ACC112 (cell line): Measurements from ENCODE around the gene BBX.
A peak's percentile ranks its signal among the peaks of the same experiment; 100 is the strongest.

Experiments
- H2AFZ ChIP-seq: fragments of 200-600 bp; sonication (generic); one replicate; pipeline ENCODE4 v1.6.0; 2017; ENCODE audit warnings: antibody characterized with exemption, low read length; ENCODE audit not compliant: unreplicated experiment
- H3K27ac ChIP-seq: fragments of 200-600 bp; sonication (generic); 2 replicates; pipeline ENCODE4 v1.5.1; 2014; ENCODE audit warnings: low read depth, mild to moderate bottlenecking, antibody characterized with exemption, low read length, moderate library complexity
- H3K27me3 ChIP-seq: fragments of 200-600 bp; sonication (generic); 2 replicates; pipeline ENCODE4 v1.6.1; 2014; ENCODE audit warnings: mild to moderate bottlenecking, antibody characterized with exemption, low read length, moderate library complexity, mixed read lengths; ENCODE audit not compliant: insufficient read depth
- H3K36me3 ChIP-seq: fragments of 200-600 bp; sonication (generic); 2 replicates; pipeline ENCODE4 v1.6.1; 2016; ENCODE audit warnings: mild to moderate bottlenecking, antibody characterized with exemption, low read length, moderate library complexity, mixed read lengths; ENCODE audit not compliant: insufficient read depth
- H3K4me1 ChIP-seq: fragments of 200-600 bp; sonication (generic); one replicate; pipeline ENCODE4 v1.6.1; 2016; ENCODE audit warnings: low read length, mixed read lengths; ENCODE audit not compliant: insufficient read depth, unreplicated experiment, control insufficient read depth
- H3K4me3 ChIP-seq: fragments of 200-600 bp; sonication (generic); 2 replicates; pipeline ENCODE4 v1.5.1; 2014; ENCODE audit warnings: mild to moderate bottlenecking, low read depth, low read length
- H3K79me2 ChIP-seq: fragments of 200-600 bp; sonication (generic); one replicate; pipeline ENCODE4 v1.6.0; 2016; ENCODE audit warnings: low read length; ENCODE audit not compliant: control insufficient read depth, unreplicated experiment, insufficient read depth

BBX gene

GRCh38 chr3:107761391-107761790, 238.6 kb downstream of the BBX start:
- H3K27ac ChIP-seq, result no peak overlapping the region
- H2AFZ ChIP-seq, result no peak overlapping the region
- no peaks in the 10 kb centered on the region for H3K27me3 ChIP-seq
- H3K79me2 ChIP-seq, result no peaks in the 10 kb centered on the region
- H3K4me3 ChIP-seq, result no peak overlapping the region
- no peaks in the 10 kb centered on the region for H3K4me1 ChIP-seq
- peaks cover 32% of the 10 kb centered on the region for H3K36me3 ChIP-seq

- H3K79me2 ChIP-seq, result no peaks in the 10 kb centered on the region
- no peaks in the 10 kb centered on the region for H3K4me1 ChIP-seq
- no peak overlapping the region for H3K4me3 ChIP-seq
- no peak overlapping the region for H2AFZ ChIP-seq
- peaks cover 17% of the 10 kb centered on the region for H3K36me3 ChIP-seq
- H3K27me3 ChIP-seq, result no peaks in the 10 kb centered on the region
- no peak overlapping the region for H3K27ac ChIP-seq
Observed at GRCh38 chr3:107765524-107765923, 242.8 kb downstream of the BBX start.

GRCh38 chr3:107767897-107768605, 245.3 kb downstream of the BBX start:
- H3K27ac ChIP-seq, result no peak overlapping the region
- H3K27me3 ChIP-seq, result no peaks in the 10 kb centered on the region
- peaks cover 17% of the 10 kb centered on the region for H3K36me3 ChIP-seq
- no peak overlapping the region for H2AFZ ChIP-seq
- no peak overlapping the region for H3K4me3 ChIP-seq
- H3K79me2 ChIP-seq, result no peaks in the 10 kb centered on the region
- no peaks in the 10 kb centered on the region for H3K4me1 ChIP-seq

GRCh38 chr3:107769882-107770281, 247.1 kb downstream of the BBX start:
- Histone ChIP-seq H2AFZ (no peak overlapping the region), H3K27ac (no peak overlapping the region), H3K4me3 (no peak overlapping the region), H3K4me1 (no peaks in the 10 kb centered on the region), H3K36me3 (peaks cover 15% of the 10 kb centered on the region), H3K27me3 (no peaks in the 10 kb centered on the region), H3K79me2 (no peaks in the 10 kb centered on the region)

DNA sequence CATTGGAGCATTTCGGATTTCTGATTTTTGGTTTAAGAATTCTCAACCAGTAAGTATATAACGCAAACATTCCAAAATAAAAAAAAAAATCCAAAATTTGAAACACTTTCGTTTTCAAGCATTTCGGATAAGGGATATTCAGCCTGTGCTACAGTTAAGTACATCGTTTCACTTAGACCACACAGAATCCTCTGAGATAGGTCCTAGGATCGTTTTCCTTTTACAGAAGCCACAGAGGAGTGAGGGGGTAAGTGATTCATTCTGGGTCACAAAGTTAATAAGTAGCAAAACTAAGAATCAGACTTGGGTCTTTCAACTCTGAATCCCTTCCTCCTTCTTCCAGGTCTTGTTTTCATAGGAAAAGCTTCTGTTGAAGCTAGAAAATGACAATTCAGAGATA, 249.3 kb downstream of the BBX start:
- H3K27me3 ChIP-seq, result no peaks in the 10 kb centered on the region
- H3K27ac ChIP-seq, result no peak overlapping the region
- H3K36me3 ChIP-seq, result 0 out of 2 replicates have a peak, but pooled peaks cover 4% of the 10 kb centered on the region
- H2AFZ ChIP-seq, result no peak overlapping the region
- H3K4me1 ChIP-seq, result no peaks in the 10 kb centered on the region
- H3K79me2 ChIP-seq, result no peaks in the 10 kb centered on the region
- peak overlapping the region; percentile 27; the same call in 1 of the 2 replicates for H3K4me3 ChIP-seq

- Histone ChIP-seq H3K27ac (no peak overlapping the region), H3K4me1 (no peaks in the 10 kb centered on the region), H3K36me3 (0 out of 2 replicates have a peak, but pooled peaks cover 16% of the 10 kb centered on the region), H3K4me3 (no peak overlapping the region), H3K79me2 (no peaks in the 10 kb centered on the region), H2AFZ (no peak overlapping the region), H3K27me3 (no peaks in the 10 kb centered on the region)
Observed at GRCh38 chr3:107775974-107776373, 253.2 kb downstream of the BBX start.

- Histone ChIP-seq H2AFZ (no peak overlapping the region), H3K4me1 (no peaks in the 10 kb centered on the region), H3K36me3 (peaks cover 37% of the 10 kb centered on the region), H3K27me3 (no peaks in the 10 kb centered on the region), H3K79me2 (no peaks in the 10 kb centered on the region), H3K4me3 (no peak overlapping the region), H3K27ac (no peak overlapping the region)
Observed at GRCh38 chr3:107781253-107781652, 258.5 kb downstream of the BBX start.

DNA sequence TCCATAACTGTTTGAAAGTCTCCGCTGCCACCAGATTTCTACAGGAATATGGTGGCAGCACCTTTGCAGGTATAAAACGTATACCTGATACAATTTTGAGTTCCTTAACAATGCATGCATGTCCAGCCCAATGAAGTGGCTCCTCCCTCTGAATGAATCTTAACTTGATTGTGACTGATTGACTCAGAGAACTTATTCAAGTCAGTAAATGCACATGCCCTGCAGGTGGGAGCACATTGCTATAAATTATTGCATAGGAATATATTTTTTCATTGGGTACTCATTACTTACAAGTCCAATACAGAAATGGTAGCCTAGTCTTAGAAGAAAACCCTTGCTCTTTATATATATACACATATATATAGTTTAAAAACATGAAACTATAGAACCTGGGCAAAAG, 259.3 kb downstream of the BBX start:
- Histone ChIP-seq H3K27me3 (no peaks in the 10 kb centered on the region), H2AFZ (no peak overlapping the region), H3K36me3 (peaks cover 36% of the 10 kb centered on the region), H3K4me3 (no peak overlapping the region), H3K4me1 (no peaks in the 10 kb centered on the region), H3K27ac (no peak overlapping the region), H3K79me2 (no peaks in the 10 kb centered on the region)

DNA sequence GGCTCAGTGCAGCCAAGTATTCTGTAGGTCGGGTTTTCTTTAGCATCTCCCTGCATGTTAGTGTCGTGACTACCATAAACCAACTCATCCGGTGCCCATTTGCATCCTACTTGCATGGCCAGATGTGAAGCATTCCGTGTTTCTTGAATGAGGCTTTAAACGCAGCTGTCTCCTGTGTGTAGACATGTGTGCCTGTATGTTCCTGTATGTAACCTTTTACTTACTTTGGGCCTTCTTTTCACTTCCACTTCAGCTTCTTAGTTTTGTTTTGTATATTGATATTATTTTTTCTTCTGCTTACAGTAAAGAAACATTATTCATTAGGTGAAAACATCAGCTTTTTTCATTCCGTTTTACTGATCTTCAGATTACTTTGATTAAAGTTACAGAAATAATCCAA, 267.9 kb downstream of the BBX start:
- Histone ChIP-seq H3K4me1 (peaks cover 5% of the 10 kb centered on the region), H3K79me2 (no peaks in the 10 kb centered on the region), H3K27ac (no peak overlapping the region), H3K4me3 (no peak overlapping the region), H3K36me3 (peaks cover 11% of the 10 kb centered on the region), H3K27me3 (no peaks in the 10 kb centered on the region), H2AFZ (no peak overlapping the region)

DNA sequence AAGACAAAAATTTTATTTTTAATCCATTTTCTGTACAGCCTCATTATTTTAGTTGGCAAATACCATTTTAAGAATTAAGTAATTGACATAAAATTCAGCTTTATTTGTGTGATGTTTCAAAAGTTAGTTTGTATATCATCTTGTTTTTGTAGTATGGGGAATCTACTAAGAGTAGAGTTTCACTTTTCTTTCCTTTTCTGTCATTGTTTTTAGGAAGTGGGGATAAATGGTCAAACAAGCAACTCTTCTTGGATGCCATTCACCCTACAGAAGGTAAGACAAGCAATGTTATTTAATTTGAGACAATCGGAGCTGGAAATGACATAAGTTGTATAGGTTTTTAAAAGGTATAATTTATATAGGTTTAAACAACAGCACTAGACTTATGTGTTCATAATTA, 268.3 kb downstream of the BBX start:
- peaks cover 7% of the 10 kb centered on the region for H3K4me1 ChIP-seq
- no peak overlapping the region for H3K27ac ChIP-seq
- H3K4me3 ChIP-seq, result no peak overlapping the region
- no peak overlapping the region for H2AFZ ChIP-seq
- H3K27me3 ChIP-seq, result no peaks in the 10 kb centered on the region
- H3K36me3 ChIP-seq, result peaks cover 10% of the 10 kb centered on the region
- no peaks in the 10 kb centered on the region for H3K79me2 ChIP-seq

DNA sequence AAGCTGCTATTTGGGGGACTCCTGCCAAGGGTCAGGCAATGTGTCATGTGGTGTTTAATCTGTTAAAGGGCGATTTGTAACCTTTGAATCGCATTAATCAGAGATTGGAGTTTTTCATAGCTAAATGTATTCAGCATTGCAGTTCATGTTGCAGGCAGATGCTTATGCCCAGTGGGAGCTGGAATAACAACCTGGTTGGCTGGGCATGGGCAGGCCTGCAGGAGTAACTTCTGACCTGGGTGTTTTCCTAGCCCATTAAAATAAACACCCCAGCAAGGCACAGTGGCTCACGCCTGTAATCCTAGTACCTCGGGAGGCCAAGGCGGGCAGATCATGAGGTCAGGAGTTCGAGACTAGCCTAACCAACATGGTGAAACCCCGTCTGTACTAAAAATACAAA, 268.7 kb downstream of the BBX start:
- H3K27me3 ChIP-seq, result no peaks in the 10 kb centered on the region
- no peak overlapping the region for H3K4me3 ChIP-seq
- H3K4me1 ChIP-seq, result peaks cover 8% of the 10 kb centered on the region
- H3K36me3 ChIP-seq, result peaks cover 10% of the 10 kb centered on the region
- no peak overlapping the region for H3K27ac ChIP-seq
- H2AFZ ChIP-seq, result no peak overlapping the region
- no peaks in the 10 kb centered on the region for H3K79me2 ChIP-seq
